Neural cell (in vitro differentiated cells): ENCODE data around the gene ROPN1B. TPM values are rescaled to one million over a fixed set of nuclear protein-coding genes. Genes with fewer than 3 reads are reported as not detected.

ENCODE experiments used
- H2AFZ ChIP-seq: fragments of 200-600, 300-800 bp; sonication (generic), shearing (Covaris generic); 2 replicates; pipeline ENCODE4 v1.6.0; 2014; ENCODE audit warnings: low read depth, mild to moderate bottlenecking, antibody characterized with exemption, low read length, moderate library complexity
- H3F3A ChIP-seq: fragments of 200-600 bp; shearing (Covaris generic); 2 replicates; pipeline ENCODE4 v1.6.1; 2016; ENCODE audit warnings: mild to moderate bottlenecking, moderate library complexity, mixed read lengths, antibody characterized with exemption, low read length; ENCODE audit not compliant: insufficient read depth, poor library complexity, severe bottlenecking
- H3K27ac ChIP-seq: fragments of 200-600, 300-800 bp; sonication (generic), shearing (Covaris generic); 2 replicates; pipeline ENCODE4 v1.5.1; 2014; ENCODE audit warnings: mild to moderate bottlenecking, low read length, moderate library complexity
- H3K27me3 ChIP-seq: fragments of 300-800, 200-600 bp; sonication (generic), shearing (Covaris generic); 2 replicates; pipeline ENCODE4 v1.6.0; 2014; ENCODE audit warnings: mild to moderate bottlenecking, low read depth, low read length, moderate library complexity; ENCODE audit not compliant: insufficient read depth
- H3K36me3 ChIP-seq: fragments of 300-800, 200-600 bp; sonication (generic), shearing (Covaris generic); 2 replicates; pipeline ENCODE4 v1.5.1; 2014; ENCODE audit warnings: mild to moderate bottlenecking, antibody characterized with exemption, low read length, moderate library complexity; ENCODE audit not compliant: insufficient read depth
- H3K4me2 ChIP-seq: fragments of 300-800, 200-600 bp; sonication (generic), shearing (Covaris generic); 2 replicates; pipeline ENCODE4 v1.6.0; 2014; ENCODE audit warnings: mild to moderate bottlenecking, low read length
- H3K4me3 ChIP-seq: fragments of 300-800, 200-600 bp; sonication (generic), shearing (Covaris generic); 2 replicates; pipeline ENCODE4 v1.5.1; 2014; ENCODE audit warnings: mild to moderate bottlenecking, low read length, moderate library complexity
- H3K79me2 ChIP-seq: fragments of 200-600 bp; shearing (Covaris generic); replicated peaks from 2 replicates; pipeline ENCODE4 v1.6.0; 2014; ENCODE audit warnings: mild to moderate bottlenecking, low read length, moderate library complexity; ENCODE audit not compliant: insufficient read depth
- H3K9ac ChIP-seq: fragments of 300-800, 200-600 bp; sonication (generic), shearing (Covaris generic); 2 replicates; pipeline ENCODE4 v1.6.1; 2016; ENCODE audit warnings: mild to moderate bottlenecking, low read length, mixed read lengths
- H3K9me2 ChIP-seq: fragments of 200-600 bp; shearing (Covaris generic); 2 replicates; pipeline ENCODE4 v1.6.1; 2016; ENCODE audit warnings: mild to moderate bottlenecking, low read length, mixed read lengths; ENCODE audit not compliant: insufficient read depth
- H3K9me3 ChIP-seq: fragments of 200-600, 300-800 bp; sonication (generic), shearing (Covaris generic); 2 replicates; pipeline ENCODE4 v1.6.1; 2016; ENCODE audit warnings: mild to moderate bottlenecking, mixed run types, low read length, moderate library complexity, mixed read lengths
- H4K20me1 ChIP-seq: fragments of 200-600 bp; shearing (Covaris generic); 2 replicates; pipeline ENCODE4 v1.6.1; 2016; ENCODE audit warnings: mild to moderate bottlenecking, mixed run types; ENCODE audit not compliant: insufficient read depth
- CTCF ChIP-seq: fragments of 450-650 bp; IDR thresholded peaks from 2 replicates; pipeline ENCODE4 v1.5.1; 2014; ENCODE audit warnings: antibody characterized with exemption, mild to moderate bottlenecking, moderate library complexity; ENCODE audit not compliant: poor library complexity, severe bottlenecking
- EP300 ChIP-seq: fragments of 450-650 bp; conservative IDR thresholded peaks from 2 replicates; pipeline ENCODE4 v1.6.1; 2014; ENCODE audit warnings: antibody characterized with exemption, mild to moderate bottlenecking, moderate library complexity; ENCODE audit not compliant: poor library complexity, severe bottlenecking
- EZH2 ChIP-seq: fragments of 200-600, 300-800 bp; shearing (Covaris generic), sonication (generic); IDR thresholded peaks from 2 replicates; pipeline ENCODE4 v1.6.1; 2014; ENCODE audit warnings: antibody characterized with exemption, low read length, borderline replicate concordance, mild to moderate bottlenecking; ENCODE audit not compliant: insufficient read depth, poor library complexity, severe bottlenecking
- MXI1 ChIP-seq: fragments of 450-650 bp; conservative IDR thresholded peaks from 2 replicates; pipeline ENCODE4 v1.6.1; 2014; ENCODE audit warnings: antibody characterized with exemption, mild to moderate bottlenecking; ENCODE audit not compliant: poor library complexity, severe bottlenecking
- POLR2AphosphoS5 ChIP-seq: IDR thresholded peaks from 2 replicates; pipeline ENCODE4 v1.6.1; 2012
- RAD21 ChIP-seq: fragments of 450-650 bp; conservative IDR thresholded peaks from 2 replicates; pipeline ENCODE4 v1.6.1; 2014; ENCODE audit warnings: antibody characterized with exemption, mild to moderate bottlenecking, moderate library complexity
- SMC3 ChIP-seq: fragments of 450-650 bp; conservative IDR thresholded peaks from 2 replicates; pipeline ENCODE4 v1.6.1; 2014; ENCODE audit warnings: antibody characterized with exemption, mild to moderate bottlenecking, moderate library complexity; ENCODE audit not compliant: poor library complexity
- TAF1 ChIP-seq: IDR thresholded peaks from 2 replicates; pipeline ENCODE4 v1.6.1; 2012; ENCODE audit warnings: low read depth
- polyA plus RNA-seq: library from polyadenylated mRNA; depleted of rRNA; stranded (reverse); fragments of >200 nt; gene quantifications from 2 replicates; pipeline ENCODE4 v1.2.3, GENCODE V29; 2014
- TF ChIP-seq, protein P1 (sequence below): IDR thresholded peaks from 2 replicates; pipeline ENCODE4 v1.6.1; 2012; ENCODE audit warnings: borderline replicate concordance

Gene ROPN1B
- polyA plus RNA-seq, 1 donor from 2014 or later = 0.11 TPM

DNA sequence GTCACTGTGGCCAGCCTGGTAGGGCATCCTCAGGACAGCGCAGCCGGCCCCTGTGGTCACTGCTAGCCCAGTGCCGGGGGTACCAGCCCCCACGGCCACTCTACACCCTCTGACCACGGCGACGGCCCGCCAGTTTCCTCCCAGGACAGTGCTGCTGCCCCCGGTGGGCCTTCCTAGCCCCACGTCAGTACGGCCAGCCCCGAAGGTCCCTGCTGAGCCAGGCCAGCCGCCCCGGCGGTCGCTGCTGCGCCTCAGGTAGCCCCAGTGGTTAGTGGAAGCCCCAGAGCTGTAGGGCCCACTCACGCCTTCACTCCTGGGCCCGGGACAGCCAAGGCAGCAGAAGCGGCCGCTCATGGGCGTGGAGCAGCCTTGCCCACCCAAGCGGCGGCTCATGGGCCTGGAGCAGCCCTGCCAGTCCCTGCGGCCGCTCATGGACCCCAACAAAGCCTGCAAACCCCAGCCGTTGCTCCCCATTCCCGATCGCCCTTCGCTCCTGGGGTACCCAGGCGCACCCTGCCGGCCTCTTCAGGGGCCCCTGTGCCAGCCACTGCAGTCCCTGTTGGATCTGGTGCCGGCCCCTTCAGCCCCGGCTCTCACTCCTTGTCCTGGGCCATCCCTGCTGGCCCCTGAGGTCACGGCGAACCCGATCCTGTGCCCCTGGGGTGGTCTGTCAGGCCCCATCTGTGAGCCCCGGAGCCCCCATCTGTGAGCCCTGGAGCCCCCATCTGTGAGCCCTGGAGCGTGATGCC, 9.5 kb upstream of the ROPN1B start:
- no peak overlapping the region for H3K4me2 ChIP-seq
- H2AFZ ChIP-seq = no peak overlapping the region
- no peaks in the 10 kb centered on the region for H4K20me1 ChIP-seq
- H3K4me3 ChIP-seq = no peak overlapping the region
- no peaks in the 10 kb centered on the region for H3K36me3 ChIP-seq
- no peaks in the 10 kb centered on the region for H3K9me2 ChIP-seq
- no peaks in the 10 kb centered on the region for H3K79me2 ChIP-seq
- H3K9me3 ChIP-seq = no peaks in the 10 kb centered on the region
- H3F3A ChIP-seq = no peaks in the 10 kb centered on the region
- H3K27me3 ChIP-seq = no peaks in the 10 kb centered on the region
- no peak overlapping the region for H3K27ac ChIP-seq
- H3K9ac ChIP-seq = no peak overlapping the region
- no peak for TF ChIP-seq POLR2AphosphoS5
- TF ChIP-seq, protein P1, sequence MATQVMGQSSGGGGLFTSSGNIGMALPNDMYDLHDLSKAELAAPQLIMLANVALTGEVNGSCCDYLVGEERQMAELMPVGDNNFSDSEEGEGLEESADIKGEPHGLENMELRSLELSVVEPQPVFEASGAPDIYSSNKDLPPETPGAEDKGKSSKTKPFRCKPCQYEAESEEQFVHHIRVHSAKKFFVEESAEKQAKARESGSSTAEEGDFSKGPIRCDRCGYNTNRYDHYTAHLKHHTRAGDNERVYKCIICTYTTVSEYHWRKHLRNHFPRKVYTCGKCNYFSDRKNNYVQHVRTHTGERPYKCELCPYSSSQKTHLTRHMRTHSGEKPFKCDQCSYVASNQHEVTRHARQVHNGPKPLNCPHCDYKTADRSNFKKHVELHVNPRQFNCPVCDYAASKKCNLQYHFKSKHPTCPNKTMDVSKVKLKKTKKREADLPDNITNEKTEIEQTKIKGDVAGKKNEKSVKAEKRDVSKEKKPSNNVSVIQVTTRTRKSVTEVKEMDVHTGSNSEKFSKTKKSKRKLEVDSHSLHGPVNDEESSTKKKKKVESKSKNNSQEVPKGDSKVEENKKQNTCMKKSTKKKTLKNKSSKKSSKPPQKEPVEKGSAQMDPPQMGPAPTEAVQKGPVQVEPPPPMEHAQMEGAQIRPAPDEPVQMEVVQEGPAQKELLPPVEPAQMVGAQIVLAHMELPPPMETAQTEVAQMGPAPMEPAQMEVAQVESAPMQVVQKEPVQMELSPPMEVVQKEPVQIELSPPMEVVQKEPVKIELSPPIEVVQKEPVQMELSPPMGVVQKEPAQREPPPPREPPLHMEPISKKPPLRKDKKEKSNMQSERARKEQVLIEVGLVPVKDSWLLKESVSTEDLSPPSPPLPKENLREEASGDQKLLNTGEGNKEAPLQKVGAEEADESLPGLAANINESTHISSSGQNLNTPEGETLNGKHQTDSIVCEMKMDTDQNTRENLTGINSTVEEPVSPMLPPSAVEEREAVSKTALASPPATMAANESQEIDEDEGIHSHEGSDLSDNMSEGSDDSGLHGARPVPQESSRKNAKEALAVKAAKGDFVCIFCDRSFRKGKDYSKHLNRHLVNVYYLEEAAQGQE = no peak
- TF ChIP-seq CTCF = no peak
- no peak for TF ChIP-seq EP300
- no peak for TF ChIP-seq MXI1
- TF ChIP-seq TAF1 = no peak
- TF ChIP-seq EZH2 = no peak
- no peak for TF ChIP-seq SMC3
- TF ChIP-seq RAD21 = no peak

DNA sequence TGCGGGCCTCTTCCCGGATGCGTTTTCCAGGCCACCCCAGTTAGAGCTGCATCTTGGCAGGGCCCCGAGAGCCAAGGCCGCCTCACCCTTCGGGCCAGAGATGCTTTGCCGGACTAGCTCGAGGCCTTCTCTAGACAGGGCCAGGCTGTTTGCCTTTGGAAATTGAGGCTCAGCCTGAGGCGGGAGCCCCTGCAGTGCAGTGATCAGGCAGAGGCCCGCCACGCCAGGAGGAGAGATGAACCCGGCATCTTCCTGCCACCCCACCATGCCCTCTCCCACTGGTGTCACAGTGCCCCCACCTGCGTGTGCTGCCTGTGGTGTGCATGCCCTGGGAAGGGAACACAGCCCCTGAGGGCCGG, 8.9 kb upstream of the ROPN1B start:
- no peaks in the 10 kb centered on the region for H3F3A ChIP-seq
- H2AFZ ChIP-seq = no peak overlapping the region
- no peak overlapping the region for H3K4me2 ChIP-seq
- no peaks in the 10 kb centered on the region for H4K20me1 ChIP-seq
- H3K9ac ChIP-seq = no peak overlapping the region
- H3K36me3 ChIP-seq = no peaks in the 10 kb centered on the region
- H3K4me3 ChIP-seq = no peak overlapping the region
- H3K27ac ChIP-seq = no peak overlapping the region
- no peaks in the 10 kb centered on the region for H3K9me2 ChIP-seq
- no peaks in the 10 kb centered on the region for H3K9me3 ChIP-seq
- no peaks in the 10 kb centered on the region for H3K27me3 ChIP-seq
- H3K79me2 ChIP-seq = no peaks in the 10 kb centered on the region
- no peak for TF ChIP-seq EP300
- no peak for TF ChIP-seq MXI1
- TF ChIP-seq EZH2 = no peak
- no peak for TF ChIP-seq CTCF
- TF ChIP-seq RAD21 = no peak
- no peak for TF ChIP-seq POLR2AphosphoS5
- TF ChIP-seq, protein P1 = no peak
- TF ChIP-seq TAF1 = no peak
- TF ChIP-seq SMC3 = no peak
